OCI-LY1 (cell line): Measurements from ENCODE around the gene GPR75.

Source experiments
- H2AFZ ChIP-seq: fragments of 200-600 bp; sonication (generic), shearing (Covaris generic); 2 replicates; pipeline ENCODE4 v1.6.0; 2014; ENCODE audit warnings: antibody characterized with exemption, mild to moderate bottlenecking, low read length
- H3F3A ChIP-seq: fragments of 200-600 bp; sonication (generic), shearing (Covaris generic); 2 replicates; pipeline ENCODE4 v1.6.0; 2014; ENCODE audit warnings: mild to moderate bottlenecking, antibody characterized with exemption, low read length, moderate library complexity; ENCODE audit not compliant: insufficient read depth
- H3K27ac ChIP-seq: fragments of 200-600 bp; sonication (generic); 2 replicates; pipeline ENCODE4 v1.5.1; 2014; ENCODE audit warnings: low read length, mixed run types, mild to moderate bottlenecking, low read depth; ENCODE audit not compliant: poor library complexity, severe bottlenecking
- H3K27me3 ChIP-seq: fragments of 200-600 bp; sonication (generic); 2 replicates; pipeline ENCODE4 v1.6.0; 2014; ENCODE audit warnings: antibody characterized with exemption, mild to moderate bottlenecking, low read length, moderate library complexity; ENCODE audit not compliant: insufficient read depth
- H3K36me3 ChIP-seq: fragments of 200-600 bp; sonication (generic); 2 replicates; pipeline ENCODE4 v1.6.1; 2014; ENCODE audit warnings: mild to moderate bottlenecking, antibody characterized with exemption, low read length, moderate library complexity, mixed read lengths; ENCODE audit not compliant: insufficient read depth
- H3K4me1 ChIP-seq: fragments of 200-600 bp; sonication (generic); 2 replicates; pipeline ENCODE4 v1.5.1; 2014; ENCODE audit warnings: mild to moderate bottlenecking, low read length, moderate library complexity; ENCODE audit not compliant: insufficient read depth, severe bottlenecking
- H3K4me2 ChIP-seq: fragments of 200-600 bp; sonication (generic), shearing (Covaris generic); 2 replicates; pipeline ENCODE4 v1.6.1; 2014; ENCODE audit warnings: low read length
- H3K4me3 ChIP-seq: fragments of 200-600 bp; sonication (generic); 2 replicates; pipeline ENCODE4 v1.5.1; 2014; ENCODE audit warnings: low read length, low read depth, mild to moderate bottlenecking, mixed read lengths; ENCODE audit not compliant: poor library complexity, severe bottlenecking
- H3K79me2 ChIP-seq: fragments of 200-600 bp; shearing (Covaris generic); 2 replicates; pipeline ENCODE4 v1.6.1; 2016; ENCODE audit warnings: mixed run types, low read length, mixed read lengths; ENCODE audit not compliant: insufficient read depth
- H3K9ac ChIP-seq: fragments of 200-600 bp; sonication (generic), shearing (Covaris generic); 2 replicates; pipeline ENCODE4 v1.6.1; 2014; ENCODE audit warnings: mild to moderate bottlenecking, low read length, mixed read lengths
- H3K9me2 ChIP-seq: fragments of 200-600 bp; sonication (generic), shearing (Covaris generic); 2 replicates; pipeline ENCODE4 v1.6.1; 2014; ENCODE audit warnings: low read depth, mild to moderate bottlenecking, low read length, mixed read lengths
- H3K9me3 ChIP-seq: fragments of 200-600 bp; shearing (Covaris generic); 2 replicates; pipeline ENCODE4 v1.6.1; 2014; ENCODE audit warnings: low read length, mixed read lengths
- H4K20me1 ChIP-seq: fragments of 200-600 bp; sonication (generic), shearing (Covaris generic); 2 replicates; pipeline ENCODE4 v1.6.0; 2016; ENCODE audit warnings: mild to moderate bottlenecking, low read length; ENCODE audit not compliant: insufficient read depth
- EZH2 ChIP-seq: fragments of 200-600 bp; sonication (generic), shearing (Covaris generic); IDR thresholded peaks from 2 replicates; pipeline ENCODE4 v1.8.0; 2017; ENCODE audit warnings: borderline replicate concordance, mixed run types, mild to moderate bottlenecking, antibody characterized with exemption, low read length, moderate library complexity, mixed read lengths
- TF ChIP-seq, protein P1 (sequence below): fragments of 200-600 bp; sonication (generic), shearing (Covaris generic); IDR thresholded peaks from 2 replicates; pipeline ENCODE4 v1.5.1; 2017; ENCODE audit warnings: mild to moderate bottlenecking, antibody characterized with exemption, low read length, moderate library complexity, mixed read lengths

GPR75 gene

DNA sequence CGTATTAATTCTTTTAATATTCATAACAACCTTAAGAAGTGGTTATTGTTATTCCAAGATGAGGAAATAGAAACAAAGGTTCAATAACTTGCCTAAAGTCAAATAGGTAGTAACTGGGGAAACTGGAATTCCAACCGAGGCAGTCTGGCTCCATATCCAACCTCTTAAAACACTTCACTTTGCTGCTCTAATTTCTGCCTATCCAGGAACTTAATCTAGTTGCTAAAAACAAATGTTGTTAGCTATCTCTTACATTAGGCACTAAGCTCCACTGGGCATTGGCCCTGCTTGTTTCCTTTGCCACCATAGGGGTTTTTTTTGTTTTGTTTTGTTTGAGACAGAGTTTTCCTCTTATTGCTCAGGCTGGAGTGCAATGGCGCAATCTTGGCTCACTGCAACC, 48.2 kb downstream of the GPR75 start:
- no peaks in the 10 kb centered on the region for H3K9me3 ChIP-seq
- no peaks in the 10 kb centered on the region for H3K79me2 ChIP-seq
- H3K9me2 ChIP-seq = no peaks in the 10 kb centered on the region
- peaks cover 69% of the 10 kb centered on the region for H3K36me3 ChIP-seq
- H3K27ac ChIP-seq = no peak overlapping the region
- H2AFZ ChIP-seq = no peak overlapping the region
- H3K4me2 ChIP-seq = no peak overlapping the region
- no peak overlapping the region for H3K4me3 ChIP-seq
- no peaks in the 10 kb centered on the region for H4K20me1 ChIP-seq
- H3F3A ChIP-seq = no peaks in the 10 kb centered on the region
- no peaks in the 10 kb centered on the region for H3K27me3 ChIP-seq
- no peak for TF ChIP-seq EZH2
- TF ChIP-seq, protein P1, sequence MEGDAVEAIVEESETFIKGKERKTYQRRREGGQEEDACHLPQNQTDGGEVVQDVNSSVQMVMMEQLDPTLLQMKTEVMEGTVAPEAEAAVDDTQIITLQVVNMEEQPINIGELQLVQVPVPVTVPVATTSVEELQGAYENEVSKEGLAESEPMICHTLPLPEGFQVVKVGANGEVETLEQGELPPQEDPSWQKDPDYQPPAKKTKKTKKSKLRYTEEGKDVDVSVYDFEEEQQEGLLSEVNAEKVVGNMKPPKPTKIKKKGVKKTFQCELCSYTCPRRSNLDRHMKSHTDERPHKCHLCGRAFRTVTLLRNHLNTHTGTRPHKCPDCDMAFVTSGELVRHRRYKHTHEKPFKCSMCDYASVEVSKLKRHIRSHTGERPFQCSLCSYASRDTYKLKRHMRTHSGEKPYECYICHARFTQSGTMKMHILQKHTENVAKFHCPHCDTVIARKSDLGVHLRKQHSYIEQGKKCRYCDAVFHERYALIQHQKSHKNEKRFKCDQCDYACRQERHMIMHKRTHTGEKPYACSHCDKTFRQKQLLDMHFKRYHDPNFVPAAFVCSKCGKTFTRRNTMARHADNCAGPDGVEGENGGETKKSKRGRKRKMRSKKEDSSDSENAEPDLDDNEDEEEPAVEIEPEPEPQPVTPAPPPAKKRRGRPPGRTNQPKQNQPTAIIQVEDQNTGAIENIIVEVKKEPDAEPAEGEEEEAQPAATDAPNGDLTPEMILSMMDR = no peak
- no peak overlapping the region for H3K9ac ChIP-seq
- no peaks in the 10 kb centered on the region for H3K4me1 ChIP-seq
